Endodermal cell (in vitro differentiated cells): Measurements from ENCODE around the gene SLC7A7. TPM values are rescaled to one million over a fixed set of nuclear protein-coding genes. Genes with fewer than 3 reads are reported as not detected.

Experiments used
- DNase-seq: peaks from one replicate; pipeline ENCODE4 v3.0.0-alpha.2; 2017
- H3K27ac ChIP-seq: 2 replicates; pipeline ENCODE4 v1.5.1; 2013; ENCODE audit warnings: mild to moderate bottlenecking, low read depth, low read length, moderate library complexity
- H3K27me3 ChIP-seq: 2 replicates; pipeline ENCODE4 v1.6.1; 2013; ENCODE audit warnings: mild to moderate bottlenecking, low read length, moderate library complexity; ENCODE audit not compliant: insufficient read depth, control insufficient read depth, poor library complexity, severe bottlenecking
- H3K36me3 ChIP-seq: 2 replicates; pipeline ENCODE4 v1.7.0; 2013; ENCODE audit warnings: mild to moderate bottlenecking, low read length, moderate library complexity; ENCODE audit not compliant: control insufficient read depth, insufficient read depth
- H3K4me1 ChIP-seq: one replicate; pipeline ENCODE4 v1.7.0; 2013; ENCODE audit warnings: low read length; ENCODE audit not compliant: control insufficient read depth, insufficient read depth
- H3K4me3 ChIP-seq: 2 replicates; pipeline ENCODE4 v1.5.1; 2013; ENCODE audit warnings: mild to moderate bottlenecking, low read length, moderate library complexity
- H3K9ac ChIP-seq: 2 replicates; pipeline ENCODE4 v1.6.1; 2013; ENCODE audit warnings: mild to moderate bottlenecking, low read length, moderate library complexity; ENCODE audit not compliant: poor library complexity, severe bottlenecking; ENCODE audit errors: extremely low read depth
- H3K9me3 ChIP-seq: 2 replicates; pipeline ENCODE4 v1.6.1; 2013; ENCODE audit warnings: mild to moderate bottlenecking, low read length, moderate library complexity; ENCODE audit not compliant: control insufficient read depth
- H3K27ac Mint-ChIP-seq: 2 replicates; pipeline ENCODE4 v1.8.0; 2020; ENCODE audit warnings: mixed read lengths
- H3K27me3 Mint-ChIP-seq: 2 replicates; pipeline ENCODE4 v1.8.0; 2021; ENCODE audit warnings: mild to moderate bottlenecking, mixed read lengths; ENCODE audit not compliant: insufficient read depth
- H3K36me3 Mint-ChIP-seq: 2 replicates; pipeline ENCODE4 v1.8.0; 2020; ENCODE audit warnings: low read depth, mixed read lengths
- H3K4me1 Mint-ChIP-seq: 2 replicates; pipeline ENCODE4 v1.8.0; 2020; ENCODE audit warnings: mixed read lengths
- H3K4me3 Mint-ChIP-seq: 2 replicates; pipeline ENCODE4 v1.8.0; 2020; ENCODE audit warnings: mild to moderate bottlenecking, moderate library complexity, mixed read lengths
- H3K9me3 Mint-ChIP-seq: 2 replicates; pipeline ENCODE4 v1.8.0; 2020; ENCODE audit warnings: mild to moderate bottlenecking, mixed read lengths
- WGBS, 2 experiments: methylation state at CpG; one replicate each; pipeline versions ENCODE4 v1.1.5 to v1.1.7; 2013; ENCODE audit warnings: missing lambda C conversion rate in 2 of 2, mixed read lengths in 1 of 2; ENCODE audit not compliant: insufficient coverage in 1 of 2, insufficient read length in 1 of 2; 5-methylcytosine and 5-hydroxymethylcytosine counted together
- total RNA-seq, 2 donors: library from RNA; stranded (reverse); fragmentation: NEBNext Ultra II Directional in 1 of 2; extraction: Animal tissue kit (Norgen Biotek cat#: 25700) in 1 of 2; gene quantifications; 2 replicates in 1 of 2; 3 replicates in 1 of 2; pipeline ENCODE4 v1.2.1, GENCODE V29; 2021
- TF ChIP-seq, protein P1 (sequence below): fragments of 200-600 bp; sonication (generic); conservative IDR thresholded peaks from 2 replicates; pipeline ENCODE4 v1.5.0; 2021; ENCODE audit warnings: antibody characterized with exemption, mild to moderate bottlenecking

The SLC7A7 gene
- total RNA-seq, 2 donors from 2014 or later: 16.7 to 17.0 TPM

DNA sequence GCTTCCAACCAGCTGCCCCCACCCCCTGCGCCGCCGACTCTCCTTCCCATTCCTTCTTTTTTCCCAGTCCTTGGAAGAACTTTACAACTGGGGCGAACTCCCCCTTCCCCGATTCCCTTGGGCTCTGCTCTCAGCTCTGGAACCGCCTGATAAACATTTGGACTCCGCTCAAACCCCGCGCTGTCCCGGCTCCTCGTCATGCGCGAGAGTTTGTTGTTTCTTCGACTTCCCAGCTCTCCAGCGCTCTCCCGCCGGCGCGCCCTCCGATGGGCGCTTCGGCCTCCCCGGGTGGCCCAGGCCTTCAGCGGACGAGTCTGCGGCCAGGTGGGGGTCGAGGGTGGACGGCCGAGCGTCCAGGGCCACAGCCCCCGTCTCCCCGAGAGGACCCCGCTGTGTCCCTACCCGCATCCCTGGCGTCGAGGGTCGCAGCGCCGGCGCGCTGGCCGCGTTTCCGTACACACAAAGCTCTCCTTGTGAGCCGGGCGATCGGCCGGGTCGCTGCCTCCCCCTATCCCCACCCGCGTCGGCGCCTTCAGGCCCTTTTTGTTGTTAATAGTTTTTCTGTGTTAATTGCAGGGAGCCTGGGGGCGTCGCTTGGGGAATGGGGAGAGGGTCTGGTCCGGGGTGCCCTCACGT, 22.0 kb upstream of the SLC7A7 start:
- Mint-ChIP-seq H3K36me3 (peaks cover 49% of the 10 kb centered on the region), H3K27me3 (no peaks in the 10 kb centered on the region), H3K4me1 (peaks cover 19% of the 10 kb centered on the region), H3K4me3 (peak overlapping the region; percentile 100), H3K9me3 (no peaks in the 10 kb centered on the region), H3K27ac (peak overlapping the region; percentile 98)
- H3K4me3 ChIP-seq: peak overlapping the region; percentile 95
- peak; percentile 80 for DNase-seq
- peaks cover 7% of the 10 kb centered on the region for H3K4me1 ChIP-seq
- TF ChIP-seq, protein P1, sequence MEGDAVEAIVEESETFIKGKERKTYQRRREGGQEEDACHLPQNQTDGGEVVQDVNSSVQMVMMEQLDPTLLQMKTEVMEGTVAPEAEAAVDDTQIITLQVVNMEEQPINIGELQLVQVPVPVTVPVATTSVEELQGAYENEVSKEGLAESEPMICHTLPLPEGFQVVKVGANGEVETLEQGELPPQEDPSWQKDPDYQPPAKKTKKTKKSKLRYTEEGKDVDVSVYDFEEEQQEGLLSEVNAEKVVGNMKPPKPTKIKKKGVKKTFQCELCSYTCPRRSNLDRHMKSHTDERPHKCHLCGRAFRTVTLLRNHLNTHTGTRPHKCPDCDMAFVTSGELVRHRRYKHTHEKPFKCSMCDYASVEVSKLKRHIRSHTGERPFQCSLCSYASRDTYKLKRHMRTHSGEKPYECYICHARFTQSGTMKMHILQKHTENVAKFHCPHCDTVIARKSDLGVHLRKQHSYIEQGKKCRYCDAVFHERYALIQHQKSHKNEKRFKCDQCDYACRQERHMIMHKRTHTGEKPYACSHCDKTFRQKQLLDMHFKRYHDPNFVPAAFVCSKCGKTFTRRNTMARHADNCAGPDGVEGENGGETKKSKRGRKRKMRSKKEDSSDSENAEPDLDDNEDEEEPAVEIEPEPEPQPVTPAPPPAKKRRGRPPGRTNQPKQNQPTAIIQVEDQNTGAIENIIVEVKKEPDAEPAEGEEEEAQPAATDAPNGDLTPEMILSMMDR: no peak
- no peaks in the 10 kb centered on the region for H3K9me3 ChIP-seq
- H3K36me3 ChIP-seq: peaks cover 59% of the 10 kb centered on the region
- peak overlapping the region; percentile 98 for H3K9ac ChIP-seq
- peak overlapping the region; percentile 71 for H3K27ac ChIP-seq
- H3K27me3 ChIP-seq: no peaks in the 10 kb centered on the region
- WGBS, 2 experiments: 0 to 2% methylated on average over 4 to 57 of the region's 57 CpGs

DNA sequence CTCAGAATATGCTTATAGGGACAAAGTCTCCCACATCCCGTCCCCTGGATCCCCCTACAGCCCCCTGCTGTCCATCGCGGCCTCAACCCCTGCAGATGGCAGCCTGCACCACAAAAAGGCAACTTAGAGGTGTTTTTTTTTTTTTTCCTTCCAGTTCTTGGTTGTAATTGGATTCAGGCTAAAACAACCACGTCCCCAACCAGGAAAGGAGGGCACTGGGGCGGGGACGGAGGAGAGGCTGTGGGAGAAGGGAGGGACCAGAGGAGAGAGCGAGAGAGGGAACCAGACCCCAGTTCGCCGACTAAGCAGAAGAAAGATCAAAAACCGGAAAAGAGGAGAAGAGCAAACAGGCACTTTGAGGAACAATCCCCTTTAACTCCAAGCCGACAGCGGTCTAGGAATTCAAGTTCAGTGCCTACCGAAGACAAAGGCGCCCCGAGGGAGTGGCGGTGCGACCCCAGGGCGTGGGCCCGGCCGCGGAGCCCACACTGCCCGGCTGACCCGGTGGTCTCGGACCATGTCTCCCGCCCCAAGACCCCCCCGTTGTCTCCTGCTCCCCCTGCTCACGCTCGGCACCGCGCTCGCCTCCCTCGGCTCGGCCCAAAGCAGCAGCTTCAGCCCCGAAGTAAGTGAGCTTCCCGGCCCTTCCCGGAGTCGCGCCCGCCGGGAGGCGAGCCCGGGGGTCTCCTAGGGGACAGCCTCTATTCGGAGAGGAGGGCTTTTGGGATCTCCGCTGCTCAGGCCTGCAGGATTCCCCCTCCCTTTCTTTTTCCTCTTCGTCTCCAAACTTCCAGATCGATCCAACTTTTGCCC, 21.3 kb upstream of the SLC7A7 start, which contains the start of gene MMP14:
MMP14 (plus strand) TSS at position 285 of the 813 bp plus-strand sequence; CDS start at position 518, 233 bp downstream.
- DNase-seq: peak; percentile 87
- Mint-ChIP-seq H3K27ac (peak within 1 kb of the TSS; percentile 98), H3K4me1 (peaks cover 19% of the 10 kb centered on the region), H3K9me3 (no peaks in the 10 kb centered on the region), H3K4me3 (peak within 1 kb of the TSS; percentile 100), H3K27me3 (no peaks in the 10 kb centered on the region), H3K36me3 (peaks cover 47% of the 10 kb centered on the region)
- Histone ChIP-seq H3K4me1 (peaks cover 7% of the 10 kb centered on the region), H3K4me3 (peak within 1 kb of the TSS; percentile 95), H3K27me3 (no peaks in the 10 kb centered on the region), H3K9me3 (no peaks in the 10 kb centered on the region), H3K36me3 (peaks cover 59% of the 10 kb centered on the region), H3K9ac (peak within 1 kb of the TSS; percentile 98), H3K27ac (peak within 1 kb of the TSS; percentile 71)
- WGBS, 2 experiments: 1 to 2% methylated on average over 12 to 46 of the region's 46 CpGs
- TF ChIP-seq, protein P1: peak; percentile 64

DNA sequence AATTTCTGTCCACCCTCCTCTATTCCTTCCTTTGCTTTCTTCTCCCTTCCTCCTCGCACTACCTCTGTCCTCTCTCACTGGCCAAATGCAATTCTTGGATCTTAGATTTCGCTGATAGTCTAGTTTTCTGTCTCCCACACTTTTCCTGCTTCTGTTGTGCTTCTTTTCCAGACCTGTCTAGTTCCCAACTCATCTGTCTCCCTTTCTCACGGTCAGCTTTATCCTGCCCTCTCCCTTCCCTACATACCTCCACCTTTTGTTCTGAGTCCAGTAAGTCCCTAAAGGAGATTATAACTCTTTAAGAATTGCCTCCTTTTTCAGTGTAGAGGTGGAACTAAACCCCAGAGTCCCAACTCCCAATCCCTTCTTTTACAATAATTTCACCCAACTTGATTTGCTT, 20.3 kb upstream of the SLC7A7 start:
- H3K9me3 Mint-ChIP-seq: no peaks in the 10 kb centered on the region

More for the DNA sequence above, 20.3 kb upstream of the SLC7A7 start:
- Histone ChIP-seq H3K27ac (peak overlapping the region; percentile 41), H3K36me3 (peaks cover 57% of the 10 kb centered on the region), H3K9ac (no peak overlapping the region), H3K4me3 (peak overlapping the region; percentile 95), H3K27me3 (no peaks in the 10 kb centered on the region), H3K4me1 (peaks cover 7% of the 10 kb centered on the region), H3K9me3 (no peaks in the 10 kb centered on the region)
- WGBS, 2 experiments: 91 to 95% methylated on average over 3 of the region's 3 CpGs
- peak overlapping the region; percentile 98 for H3K27ac Mint-ChIP-seq
- H3K4me3 Mint-ChIP-seq: peak overlapping the region; percentile 100
- H3K36me3 Mint-ChIP-seq: peaks cover 45% of the 10 kb centered on the region
- DNase-seq: no peak
- H3K4me1 Mint-ChIP-seq: peaks cover 23% of the 10 kb centered on the region
- H3K27me3 Mint-ChIP-seq: no peaks in the 10 kb centered on the region
- TF ChIP-seq, protein P1: no peak
